SJCRH30 (cell line): ENCODE data around the gene CACUL1. TPM values are rescaled to one million over a fixed set of nuclear protein-coding genes. Genes with fewer than 3 reads are reported as not detected.
"Not testable (repeated sequence)": the region's sequence is repeated elsewhere in the genome, so short reads cannot be mapped to it uniquely, and the experiment has no call there.

Experiments
- DNase-seq, 2 experiments: peaks; one replicate each; pipeline ENCODE4 v3.0.0-alpha.2; 2015 to 2020
- H3K27ac ChIP-seq: fragments of 250-450 bp; sonication (Bioruptor Pico); 2 replicates; pipeline ENCODE4 v1.5.1; 2020; ENCODE audit warnings: mild to moderate bottlenecking, moderate library complexity
- H3K27me3 ChIP-seq: fragments of 250-450 bp; sonication (Bioruptor Pico); 2 replicates; pipeline ENCODE4 v1.5.1; 2020; ENCODE audit warnings: mild to moderate bottlenecking, moderate library complexity
- H3K36me3 ChIP-seq: fragments of 250-450 bp; sonication (Bioruptor Pico); 2 replicates; pipeline ENCODE4 v1.5.1; 2020; ENCODE audit warnings: mild to moderate bottlenecking, moderate library complexity
- H3K4me1 ChIP-seq: fragments of 250-450 bp; sonication (Bioruptor Pico); 2 replicates; pipeline ENCODE4 v1.5.1; 2020; ENCODE audit warnings: mild to moderate bottlenecking, moderate library complexity
- H3K4me3 ChIP-seq: fragments of 250-450 bp; sonication (Bioruptor Pico); 2 replicates; pipeline ENCODE4 v1.5.1; 2020; ENCODE audit warnings: mild to moderate bottlenecking, moderate library complexity
- H3K9me3 ChIP-seq: fragments of 250-450 bp; sonication (Bioruptor Pico); replicated peaks from 2 replicates; pipeline ENCODE4 v1.5.1; 2020; ENCODE audit warnings: mild to moderate bottlenecking, moderate library complexity
- total RNA-seq: library from RNA; depleted of rRNA; stranded (reverse); fragments of >200 nt; shearing (Covaris generic); gene quantifications from 2 replicates; pipeline ENCODE4 v1.2.3, GENCODE V29; 2014; rRNA removed

CACUL1 gene
- 50.4 and 52.7 TPM in 2 replicates for total RNA-seq

- Histone ChIP-seq H3K36me3 (no peaks in the 10 kb centered on the region), H3K9me3 (no peaks in the 10 kb centered on the region), H3K4me3 (peak within 1 kb of the TSS; percentile 94), H3K4me1 (peaks cover 8% of the 10 kb centered on the region), H3K27ac (peak within 1 kb of the TSS; percentile 74), H3K27me3 (no peaks in the 10 kb centered on the region)
- DNase-seq, result peak; percentile 100
These were observed at the start of gene CACUL1 for GRCh38 chr10:118754556-118755423. CACUL1 (minus strand) TSS chr10:118754970; CDS start chr10:118754762, 208 bp downstream.

GRCh38 chr10:118804262-118804773 is 49.5 kb upstream of the CACUL1 start:
- no peak for DNase-seq
- Histone ChIP-seq H3K4me1 (peaks cover 3% of the 10 kb centered on the region; the same call in 1 of the 2 replicates), H3K9me3 (no peaks in the 10 kb centered on the region), H3K27me3 (0 out of 2 replicates have a peak, but pooled peaks cover 7% of the 10 kb centered on the region), H3K36me3 (no peaks in the 10 kb centered on the region), H3K27ac (no peak overlapping the region), H3K4me3 (no peak overlapping the region)

GRCh38 chr10:118802126-118802793 is 47.5 kb upstream of the CACUL1 start:
- Histone ChIP-seq H3K4me3 (no peak overlapping the region), H3K9me3 (no peaks in the 10 kb centered on the region; the same call in 1 of the 2 replicates), H3K27me3 (no peaks in the 10 kb centered on the region), H3K27ac (no peak overlapping the region), H3K4me1 (no peaks in the 10 kb centered on the region), H3K36me3 (no peaks in the 10 kb centered on the region)
- DNase-seq, result no peak

- H3K9me3 ChIP-seq, result no peaks in the 10 kb centered on the region; the same call in 1 of the 2 replicates
- H3K4me1 ChIP-seq, result no peaks in the 10 kb centered on the region
- H3K4me3 ChIP-seq, result no peak overlapping the region
- H3K36me3 ChIP-seq, result no peaks in the 10 kb centered on the region
- no peak overlapping the region for H3K27ac ChIP-seq
- H3K27me3 ChIP-seq, result no peaks in the 10 kb centered on the region
- DNase-seq, result peak; percentile 44 to 69
These were observed 46.1 kb upstream of the CACUL1 start for GRCh38 chr10:118800920-118801319.

- no peak overlapping the region for H3K27ac ChIP-seq
- H3K36me3 ChIP-seq, result no peaks in the 10 kb centered on the region
- DNase-seq, result no peak
- H3K27me3 ChIP-seq, result no peaks in the 10 kb centered on the region
- no peaks in the 10 kb centered on the region; the same call in 1 of the 2 replicates for H3K9me3 ChIP-seq
- H3K4me3 ChIP-seq, result no peak overlapping the region
- H3K4me1 ChIP-seq, result no peaks in the 10 kb centered on the region
These were observed 45.0 kb upstream of the CACUL1 start for GRCh38 chr10:118799777-118800176.

- H3K27me3 ChIP-seq, result no peaks in the 10 kb centered on the region
- no peaks in the 10 kb centered on the region for H3K36me3 ChIP-seq
- DNase-seq, result no peak
- no peaks in the 10 kb centered on the region; the same call in 1 of the 2 replicates for H3K9me3 ChIP-seq
- no peak overlapping the region for H3K27ac ChIP-seq
- H3K4me3 ChIP-seq, result no peak overlapping the region
- H3K4me1 ChIP-seq, result no peaks in the 10 kb centered on the region
These were observed 43.5 kb upstream of the CACUL1 start for GRCh38 chr10:118798231-118798662.

- not testable (repeated sequence) for H3K4me1 ChIP-seq, H3K27me3 ChIP-seq, H3K4me3 ChIP-seq, H3K27ac ChIP-seq, H3K9me3 ChIP-seq, DNase-seq, H3K36me3 ChIP-seq
These were observed 40.2 kb upstream of the CACUL1 start for GRCh38 chr10:118794971-118795370.

GRCh38 chr10:118793545-118793944 is 38.8 kb upstream of the CACUL1 start:
- H3K36me3 ChIP-seq, result no peaks in the 10 kb centered on the region
- no peak overlapping the region for H3K27ac ChIP-seq
- H3K4me1 ChIP-seq, result no peaks in the 10 kb centered on the region
- no peak for DNase-seq
- H3K9me3 ChIP-seq, result no peaks in the 10 kb centered on the region; the same call in 1 of the 2 replicates
- H3K4me3 ChIP-seq, result no peak overlapping the region
- H3K27me3 ChIP-seq, result no peaks in the 10 kb centered on the region

- no peak for DNase-seq
- H3K9me3 ChIP-seq, result no peaks in the 10 kb centered on the region; the same call in 1 of the 2 replicates
- H3K36me3 ChIP-seq, result no peaks in the 10 kb centered on the region
- H3K27ac ChIP-seq, result no peak overlapping the region
- no peaks in the 10 kb centered on the region; the same call in 1 of the 2 replicates for H3K27me3 ChIP-seq
- H3K4me1 ChIP-seq, result no peaks in the 10 kb centered on the region
- no peak overlapping the region for H3K4me3 ChIP-seq
These were observed 37.8 kb upstream of the CACUL1 start for GRCh38 chr10:118792526-118792925.

- Histone ChIP-seq H3K9me3 (no peaks in the 10 kb centered on the region), H3K4me1 (no peaks in the 10 kb centered on the region), H3K4me3 (no peak overlapping the region), H3K27me3 (no peaks in the 10 kb centered on the region; the same call in 1 of the 2 replicates), H3K27ac (no peak overlapping the region), H3K36me3 (no peaks in the 10 kb centered on the region)
- DNase-seq, result no peak
These were observed 35.3 kb upstream of the CACUL1 start for GRCh38 chr10:118790058-118790457.

- no peak overlapping the region for H3K27ac ChIP-seq
- no peaks in the 10 kb centered on the region for H3K4me1 ChIP-seq
- H3K36me3 ChIP-seq, result no peaks in the 10 kb centered on the region
- H3K9me3 ChIP-seq, result no peaks in the 10 kb centered on the region
- no peak overlapping the region for H3K4me3 ChIP-seq
- H3K27me3 ChIP-seq, result no peaks in the 10 kb centered on the region; the same call in 1 of the 2 replicates
- no peak for DNase-seq
These were observed 30.8 kb upstream of the CACUL1 start for GRCh38 chr10:118785551-118785950.

GRCh38 chr10:118783776-118784545 is 29.2 kb upstream of the CACUL1 start:
- Histone ChIP-seq H3K27ac (no peak overlapping the region), H3K4me1 (no peaks in the 10 kb centered on the region), H3K36me3 (no peaks in the 10 kb centered on the region)

GRCh38 chr10:118782916-118783465 is 28.2 kb upstream of the CACUL1 start:
- H3K27me3 ChIP-seq, H3K4me1 ChIP-seq, H3K27ac ChIP-seq, H3K9me3 ChIP-seq, H3K36me3 ChIP-seq, DNase-seq, H3K4me3 ChIP-seq: not testable (repeated sequence)

More at GRCh38 chr10:118783776-118784545, 29.2 kb upstream of the CACUL1 start:
- Histone ChIP-seq H3K9me3 (no peaks in the 10 kb centered on the region), H3K27me3 (no peaks in the 10 kb centered on the region; the same call in 1 of the 2 replicates), H3K4me3 (no peak overlapping the region)
- DNase-seq, result no peak

GRCh38 chr10:118781541-118781940 is 26.8 kb upstream of the CACUL1 start:
- Histone ChIP-seq H3K9me3 (no peaks in the 10 kb centered on the region), H3K36me3 (no peaks in the 10 kb centered on the region), H3K27me3 (no peaks in the 10 kb centered on the region), H3K27ac (no peak overlapping the region), H3K4me3 (no peak overlapping the region), H3K4me1 (no peaks in the 10 kb centered on the region)
- DNase-seq, result no peak
